ENCODE data around the gene TPD52L1. TPM values are rescaled to one million over a fixed set of nuclear protein-coding genes. Genes with fewer than 3 reads are reported as not detected.

The TPD52L1 gene
- total and polyA plus RNA-seq, 4 donors: 16.5 to 55.1 (median 22.4) TPM

- 59% methylated on average over 3 of the region's 3 CpGs for WGBS (ENCODE audit: insufficient coverage)
- H3K27ac ChIP-seq (ENCODE audit: low read depth, low read length): peak overlapping the region; percentile 3
Measured at GRCh38 chr6:125197795-125198269, 44.3 kb downstream of the TPD52L1 start.

DNA sequence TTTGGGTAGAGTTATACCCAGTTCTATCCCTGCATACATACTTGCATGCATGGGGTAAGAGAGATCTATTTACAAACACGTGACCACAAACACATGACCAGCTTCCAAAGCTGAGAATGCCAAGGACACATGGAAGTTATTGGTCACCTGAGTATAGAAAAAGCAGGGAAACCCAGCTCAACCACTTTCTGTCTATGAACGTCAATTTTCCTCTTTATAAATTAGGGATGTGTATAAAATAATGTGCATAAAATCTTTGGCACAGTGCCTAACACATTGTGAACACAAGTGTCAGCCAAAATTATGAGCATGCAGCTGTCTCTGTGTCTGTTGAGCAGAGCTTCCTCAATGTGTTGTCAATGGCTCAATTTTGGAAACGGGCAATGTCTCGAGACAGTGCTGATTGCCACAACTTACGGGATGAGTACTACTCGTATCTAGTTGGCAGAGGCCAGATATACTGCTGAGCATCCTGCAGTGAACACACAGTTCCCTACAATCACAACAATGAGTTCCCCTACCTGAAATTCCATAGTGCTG lies 44.9 kb downstream of the TPD52L1 start:
- no peaks in the 10 kb centered on the region for H3K27me3 ChIP-seq (ENCODE audit: control insufficient read depth, insufficient read depth, low read length)
- no peaks in the 10 kb centered on the region for H3K36me3 ChIP-seq (ENCODE audit: control insufficient read depth, insufficient read depth, low read length)
- peak overlapping the region; percentile 3 for H3K27ac ChIP-seq (ENCODE audit: low read depth, low read length)
- H3K4me3 ChIP-seq (ENCODE audit: low read depth, low read length): no peak overlapping the region
- H3K9me3 ChIP-seq (ENCODE audit: control insufficient read depth, insufficient read depth, low read length): no peaks in the 10 kb centered on the region
- DNase-seq (ENCODE audit: low read depth in 4 of 6, low spot score in 6 of 6): peak in 2 of 6 donors; percentile 19 to 39
- 100% methylated on average over 2 of the region's 6 CpGs for WGBS (ENCODE audit: insufficient coverage)
- H3K4me1 ChIP-seq (ENCODE audit: control insufficient read depth, insufficient read depth, low read length): no peaks in the 10 kb centered on the region

More at GRCh38 chr6:125197795-125198269, 44.3 kb downstream of the TPD52L1 start:
- DNase-seq (ENCODE audit: low read depth in 4 of 6, low spot score in 6 of 6): peak in 1 of 6 donors; percentile 51
- Histone ChIP-seq H3K4me1 (ENCODE audit: control insufficient read depth, insufficient read depth, low read length) (no peaks in the 10 kb centered on the region), H3K36me3 (ENCODE audit: control insufficient read depth, insufficient read depth, low read length) (no peaks in the 10 kb centered on the region), H3K27me3 (ENCODE audit: control insufficient read depth, insufficient read depth, low read length) (no peaks in the 10 kb centered on the region), H3K9me3 (ENCODE audit: control insufficient read depth, insufficient read depth, low read length) (no peaks in the 10 kb centered on the region), H3K4me3 (ENCODE audit: low read depth, low read length) (no peak overlapping the region)

- Histone ChIP-seq H3K9me3 (ENCODE audit: control insufficient read depth, insufficient read depth, low read length) (no peaks in the 10 kb centered on the region), H3K4me3 (ENCODE audit: low read depth, low read length) (no peak overlapping the region), H3K36me3 (ENCODE audit: control insufficient read depth, insufficient read depth, low read length) (no peaks in the 10 kb centered on the region), H3K27ac (ENCODE audit: low read depth, low read length) (no peak overlapping the region), H3K27me3 (ENCODE audit: control insufficient read depth, insufficient read depth, low read length) (no peaks in the 10 kb centered on the region), H3K4me1 (ENCODE audit: control insufficient read depth, insufficient read depth, low read length) (no peaks in the 10 kb centered on the region)
- no CpG with 5 or more reads among the region's 3 CpGs for WGBS (ENCODE audit: insufficient coverage)
- DNase-seq (ENCODE audit: low read depth in 4 of 6, low spot score in 6 of 6): no peak
Measured at GRCh38 chr6:125200941-125201340, 47.4 kb downstream of the TPD52L1 start.

DNA sequence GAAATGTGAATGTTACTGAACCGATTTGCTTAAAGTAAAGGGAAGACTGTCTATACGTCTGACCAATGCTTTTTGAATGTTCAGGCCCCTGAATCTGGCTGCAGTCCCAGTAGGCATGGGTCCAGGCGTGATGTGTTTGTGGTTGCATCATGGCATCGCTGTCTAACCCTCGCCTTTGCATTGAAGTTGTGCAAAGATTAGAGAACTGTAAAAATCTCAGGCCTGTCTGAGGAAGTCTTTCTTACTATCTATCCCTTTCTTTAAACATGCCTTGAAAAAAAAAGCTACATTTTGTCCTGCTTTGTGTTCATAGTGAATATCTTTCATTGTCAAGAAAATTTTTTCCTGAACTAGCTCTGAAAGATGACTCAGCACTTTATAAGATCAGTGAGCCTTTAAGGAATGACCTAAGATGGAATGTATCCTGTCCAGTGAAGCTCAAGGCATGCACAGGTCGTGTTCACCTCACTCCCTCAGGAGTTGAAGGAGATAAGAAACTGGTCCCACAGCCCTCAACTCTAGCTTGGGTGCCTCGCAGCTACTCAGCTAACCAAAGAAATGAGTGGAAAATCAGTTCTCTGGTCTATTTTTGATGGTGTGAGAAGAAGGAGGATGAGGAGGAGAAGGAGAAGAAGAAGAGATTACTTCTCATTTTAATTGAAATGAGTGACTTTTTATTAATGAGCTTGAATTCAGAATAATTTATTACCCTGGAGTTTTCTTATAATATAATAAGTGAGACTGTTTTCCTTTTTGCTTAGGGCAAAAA lies 48.6 kb downstream of the TPD52L1 start:
- 75% methylated on average over 4 of the region's 7 CpGs for WGBS (ENCODE audit: insufficient coverage)
- Histone ChIP-seq H3K9me3 (ENCODE audit: control insufficient read depth, insufficient read depth, low read length) (no peaks in the 10 kb centered on the region), H3K27ac (ENCODE audit: low read depth, low read length) (no peak overlapping the region), H3K36me3 (ENCODE audit: control insufficient read depth, insufficient read depth, low read length) (no peaks in the 10 kb centered on the region), H3K4me1 (ENCODE audit: control insufficient read depth, insufficient read depth, low read length) (no peaks in the 10 kb centered on the region), H3K4me3 (ENCODE audit: low read depth, low read length) (no peak overlapping the region), H3K27me3 (ENCODE audit: control insufficient read depth, insufficient read depth, low read length) (no peaks in the 10 kb centered on the region)
- peak in 2 of 6 donors; percentile 27 to 48 for DNase-seq (ENCODE audit: low read depth in 4 of 6, low spot score in 6 of 6)

GRCh38 chr6:125203395-125203794 lies 49.8 kb downstream of the TPD52L1 start:
- Histone ChIP-seq H3K4me3 (ENCODE audit: low read depth, low read length) (no peak overlapping the region), H3K27me3 (ENCODE audit: control insufficient read depth, insufficient read depth, low read length) (no peaks in the 10 kb centered on the region), H3K36me3 (ENCODE audit: control insufficient read depth, insufficient read depth, low read length) (no peaks in the 10 kb centered on the region), H3K4me1 (ENCODE audit: control insufficient read depth, insufficient read depth, low read length) (no peaks in the 10 kb centered on the region), H3K9me3 (ENCODE audit: control insufficient read depth, insufficient read depth, low read length) (no peaks in the 10 kb centered on the region), H3K27ac (ENCODE audit: low read depth, low read length) (no peak overlapping the region)
- DNase-seq (ENCODE audit: low read depth in 4 of 6, low spot score in 6 of 6): no peak

- Histone ChIP-seq H3K9me3 (ENCODE audit: control insufficient read depth, insufficient read depth, low read length) (no peaks in the 10 kb centered on the region), H3K27ac (ENCODE audit: low read depth, low read length) (no peak overlapping the region), H3K27me3 (ENCODE audit: control insufficient read depth, insufficient read depth, low read length) (no peaks in the 10 kb centered on the region), H3K4me3 (ENCODE audit: low read depth, low read length) (no peak overlapping the region), H3K4me1 (ENCODE audit: control insufficient read depth, insufficient read depth, low read length) (no peaks in the 10 kb centered on the region), H3K36me3 (ENCODE audit: control insufficient read depth, insufficient read depth, low read length) (no peaks in the 10 kb centered on the region)
- no CpG with 5 or more reads among the region's 2 CpGs for WGBS (ENCODE audit: insufficient coverage)
- DNase-seq (ENCODE audit: low read depth in 4 of 6, low spot score in 6 of 6): no peak
Measured at GRCh38 chr6:125205931-125206330, 52.4 kb downstream of the TPD52L1 start.

GRCh38 chr6:125206389-125206788 lies 52.8 kb downstream of the TPD52L1 start:
- no peak for DNase-seq (ENCODE audit: low read depth in 4 of 6, low spot score in 6 of 6)
- 100% methylated on average over 1 of the region's 1 CpG for WGBS (ENCODE audit: insufficient coverage)
- no peaks in the 10 kb centered on the region for H3K4me1 ChIP-seq (ENCODE audit: control insufficient read depth, insufficient read depth, low read length)
- no peaks in the 10 kb centered on the region for H3K27me3 ChIP-seq (ENCODE audit: control insufficient read depth, insufficient read depth, low read length)
- no peaks in the 10 kb centered on the region for H3K9me3 ChIP-seq (ENCODE audit: control insufficient read depth, insufficient read depth, low read length)
- H3K36me3 ChIP-seq (ENCODE audit: control insufficient read depth, insufficient read depth, low read length): no peaks in the 10 kb centered on the region
- H3K27ac ChIP-seq (ENCODE audit: low read depth, low read length): no peak overlapping the region
- H3K4me3 ChIP-seq (ENCODE audit: low read depth, low read length): no peak overlapping the region

- no peak for DNase-seq (ENCODE audit: low read depth in 4 of 6, low spot score in 6 of 6)
- Histone ChIP-seq H3K4me1 (ENCODE audit: control insufficient read depth, insufficient read depth, low read length) (no peaks in the 10 kb centered on the region), H3K36me3 (ENCODE audit: control insufficient read depth, insufficient read depth, low read length) (no peaks in the 10 kb centered on the region), H3K4me3 (ENCODE audit: low read depth, low read length) (no peak overlapping the region), H3K9me3 (ENCODE audit: control insufficient read depth, insufficient read depth, low read length) (no peaks in the 10 kb centered on the region), H3K27me3 (ENCODE audit: control insufficient read depth, insufficient read depth, low read length) (no peaks in the 10 kb centered on the region), H3K27ac (ENCODE audit: low read depth, low read length) (no peak overlapping the region)
- WGBS (ENCODE audit: insufficient coverage): no CpG with 5 or more reads among the region's 1 CpG
Measured at GRCh38 chr6:125207956-125208355, 54.4 kb downstream of the TPD52L1 start.

DNA sequence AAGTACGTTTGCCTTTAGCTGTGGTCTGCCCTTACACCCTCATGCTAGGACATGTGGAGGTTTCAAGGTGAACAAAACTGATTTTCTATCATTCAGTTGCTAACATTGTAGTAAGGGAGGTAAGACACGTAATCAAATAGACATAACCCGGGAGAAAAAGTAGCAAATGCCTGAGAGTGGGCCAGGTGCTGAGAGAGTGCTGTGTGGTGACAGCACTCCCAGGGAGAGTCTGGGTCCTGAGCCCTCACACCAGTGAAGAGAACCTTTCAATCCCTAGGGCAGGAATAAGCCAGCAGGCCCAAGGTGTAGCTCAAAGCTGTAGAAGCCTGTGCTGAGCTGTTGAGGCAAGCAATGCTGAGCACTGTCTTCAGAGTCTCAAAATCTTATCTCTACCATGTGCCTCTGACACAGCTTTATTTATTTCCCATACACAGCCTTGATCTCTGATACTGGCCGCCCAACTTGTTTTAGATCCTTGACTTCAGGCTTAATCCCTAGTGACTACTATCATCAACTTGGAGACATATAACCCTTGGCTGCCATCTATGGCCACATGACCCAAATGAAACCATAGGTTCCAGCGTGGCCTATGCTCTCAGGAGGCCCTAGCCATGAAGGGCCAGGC lies 55.2 kb downstream of the TPD52L1 start:
- no peaks in the 10 kb centered on the region for H3K9me3 ChIP-seq (ENCODE audit: control insufficient read depth, insufficient read depth, low read length)
- H3K4me1 ChIP-seq (ENCODE audit: control insufficient read depth, insufficient read depth, low read length): no peaks in the 10 kb centered on the region
- no peak overlapping the region for H3K27ac ChIP-seq (ENCODE audit: low read depth, low read length)
- H3K27me3 ChIP-seq (ENCODE audit: control insufficient read depth, insufficient read depth, low read length): no peaks in the 10 kb centered on the region
- 94% methylated on average over 4 of the region's 5 CpGs for WGBS (ENCODE audit: insufficient coverage)
- no peaks in the 10 kb centered on the region for H3K36me3 ChIP-seq (ENCODE audit: control insufficient read depth, insufficient read depth, low read length)
- DNase-seq (ENCODE audit: low read depth in 4 of 6, low spot score in 6 of 6): no peak
- H3K4me3 ChIP-seq (ENCODE audit: low read depth, low read length): no peak overlapping the region

Data from spinal cord (tissue), 10 donors.